Neural crest cell (in vitro differentiated cells): Measurements from ENCODE around the gene TOM1L2. TPM values are rescaled to one million over a fixed set of nuclear protein-coding genes. Genes with fewer than 3 reads are reported as not detected.

Source experiments
- DNase-seq: peaks from one replicate; pipeline ENCODE4 v3.0.0; 2021; ENCODE audit warnings: low read depth, mixed read lengths, low spot score
- H3K27ac Mint-ChIP-seq: one replicate; pipeline ENCODE4 v1.8.0; 2021; ENCODE audit warnings: mild to moderate bottlenecking, mixed read lengths; ENCODE audit not compliant: unreplicated experiment
- H3K27me3 Mint-ChIP-seq: 2 replicates; pipeline ENCODE4 v1.8.0; 2021; ENCODE audit warnings: low read depth, mild to moderate bottlenecking, mixed read lengths
- H3K36me3 Mint-ChIP-seq: 2 replicates; pipeline ENCODE4 v1.8.0; 2021; ENCODE audit warnings: low read depth, mild to moderate bottlenecking, mixed read lengths
- H3K4me1 Mint-ChIP-seq: 2 replicates; pipeline ENCODE4 v1.8.0; 2021; ENCODE audit warnings: mixed read lengths
- H3K4me3 Mint-ChIP-seq: one replicate; pipeline ENCODE4 v1.8.0; 2021; ENCODE audit warnings: mild to moderate bottlenecking, mixed read lengths
- H3K9me3 Mint-ChIP-seq: 2 replicates; pipeline ENCODE4 v1.8.0; 2021; ENCODE audit warnings: mixed read lengths
- CTCF ChIP-seq: fragments of 200-600 bp; sonication (generic); conservative IDR thresholded peaks from 2 replicates; pipeline ENCODE4 v1.5.0; 2021; ENCODE audit warnings: antibody characterized with exemption, mild to moderate bottlenecking
- total RNA-seq: library from RNA; stranded (reverse); gene quantifications from 2 replicates; pipeline ENCODE4 v1.2.1, GENCODE V29; 2021

TOM1L2 gene
- total RNA-seq, 1 donor from 2014 or later = 15.9 TPM

GRCh38 chr17:17859909-17860765 lies 112.1 kb downstream of the TOM1L2 start:
- DNase-seq = peak; percentile 66
- H3K4me3 Mint-ChIP-seq = no peak overlapping the region
- peak; percentile 93 for TF ChIP-seq CTCF
- no peak overlapping the region for H3K27ac Mint-ChIP-seq
- H3K9me3 Mint-ChIP-seq = no peaks in the 10 kb centered on the region
- peaks cover 10% of the 10 kb centered on the region for H3K4me1 Mint-ChIP-seq
- H3K36me3 Mint-ChIP-seq = no peaks in the 10 kb centered on the region
- no peaks in the 10 kb centered on the region for H3K27me3 Mint-ChIP-seq

- peak overlapping the region; percentile 14 for H3K27ac Mint-ChIP-seq
- TF ChIP-seq CTCF = no peak
- DNase-seq = no peak
- H3K9me3 Mint-ChIP-seq = no peaks in the 10 kb centered on the region
- no peaks in the 10 kb centered on the region for H3K36me3 Mint-ChIP-seq
- peaks cover 20% of the 10 kb centered on the region for H3K4me1 Mint-ChIP-seq
- no peaks in the 10 kb centered on the region for H3K27me3 Mint-ChIP-seq
- no peak overlapping the region for H3K4me3 Mint-ChIP-seq
These were observed 114.7 kb downstream of the TOM1L2 start for GRCh38 chr17:17857496-17857895.

GRCh38 chr17:17856386-17856785 lies 115.8 kb downstream of the TOM1L2 start:
- TF ChIP-seq CTCF = no peak
- Mint-ChIP-seq H3K36me3 (no peaks in the 10 kb centered on the region), H3K27ac (no peak overlapping the region), H3K27me3 (no peaks in the 10 kb centered on the region), H3K4me1 (peaks cover 31% of the 10 kb centered on the region), H3K9me3 (no peaks in the 10 kb centered on the region), H3K4me3 (no peak overlapping the region)
- no peak for DNase-seq

GRCh38 chr17:17855976-17856375 lies 116.2 kb downstream of the TOM1L2 start:
- no peak for TF ChIP-seq CTCF
- H3K4me1 Mint-ChIP-seq = peaks cover 35% of the 10 kb centered on the region
- no peaks in the 10 kb centered on the region for H3K36me3 Mint-ChIP-seq
- H3K27ac Mint-ChIP-seq = no peak overlapping the region
- no peaks in the 10 kb centered on the region for H3K27me3 Mint-ChIP-seq
- H3K4me3 Mint-ChIP-seq = no peak overlapping the region
- DNase-seq = no peak
- H3K9me3 Mint-ChIP-seq = no peaks in the 10 kb centered on the region

- no peak overlapping the region for H3K4me3 Mint-ChIP-seq
- H3K4me1 Mint-ChIP-seq = peaks cover 42% of the 10 kb centered on the region
- H3K36me3 Mint-ChIP-seq = no peaks in the 10 kb centered on the region
These were observed 118.3 kb downstream of the TOM1L2 start for GRCh38 chr17:17853811-17854447.

More at GRCh38 chr17:17853811-17854447, 118.3 kb downstream of the TOM1L2 start:
- Mint-ChIP-seq H3K27ac (no peak overlapping the region), H3K9me3 (no peaks in the 10 kb centered on the region), H3K27me3 (no peaks in the 10 kb centered on the region)
- DNase-seq = no peak
- no peak for TF ChIP-seq CTCF
